ENCODE measurements around the gene ITPRID1. TPM values are rescaled to one million over a fixed set of nuclear protein-coding genes. Genes with fewer than 3 reads are reported as not detected.

The ITPRID1 gene
- total and polyA plus RNA-seq, 2 donors from 2014 or later: not detected

- intact Hi-C loops (cut with DNase I): no loop called here
Measured at GRCh38 chr7:31493714-31494181, 20.1 kb upstream of the ITPRID1 start.

GRCh38 chr7:31494421-31494820 is 19.5 kb upstream of the ITPRID1 start:
- H3K9ac ChIP-seq (ENCODE audit: low read length in 3 of 3): no peak overlapping the region
- no peaks in the 10 kb centered on the region for H3K36me3 ChIP-seq (ENCODE audit: control insufficient read depth in 2 of 3, insufficient read depth in 3 of 3, low read length in 3 of 3)
- H3K27me3 ChIP-seq (ENCODE audit: control insufficient read depth, insufficient read depth, low read length): no peaks in the 10 kb centered on the region
- H3K4me3 ChIP-seq (ENCODE audit: low read length in 3 of 3): no peak overlapping the region
- H3K4me1 ChIP-seq (ENCODE audit: control insufficient read depth in 2 of 3, insufficient read depth in 2 of 3, low read depth in 1 of 3, low read length in 3 of 3): no peaks in the 10 kb centered on the region
- intact Hi-C loops (cut with DNase I): no loop called here
- TF ChIP-seq CTCF (IDR thresholded peaks at IDR 0.05; ENCODE audit: borderline replicate concordance, extremely low read depth, insufficient read depth): no peak
- H3K9me3 ChIP-seq (ENCODE audit: control insufficient read depth in 2 of 3, insufficient read depth in 1 of 3, low read length in 3 of 3): no peaks in the 10 kb centered on the region
- no peak overlapping the region for H3K27ac ChIP-seq (ENCODE audit: low read depth in 2 of 2, low read length in 2 of 2)
- no peak for DNase-seq
- no peak for FAIRE-seq

More at GRCh38 chr7:31493714-31494181, 20.1 kb upstream of the ITPRID1 start:
- Histone ChIP-seq H3K36me3 (ENCODE audit: control insufficient read depth in 2 of 3, insufficient read depth in 3 of 3, low read length in 3 of 3) (no peaks in the 10 kb centered on the region), H3K9ac (ENCODE audit: low read length in 3 of 3) (no peak overlapping the region), H3K4me3 (ENCODE audit: low read length in 3 of 3) (no peak overlapping the region), H3K27me3 (ENCODE audit: control insufficient read depth, insufficient read depth, low read length) (no peaks in the 10 kb centered on the region), H3K9me3 (ENCODE audit: control insufficient read depth in 2 of 3, insufficient read depth in 1 of 3, low read length in 3 of 3) (no peaks in the 10 kb centered on the region), H3K4me1 (ENCODE audit: control insufficient read depth in 2 of 3, insufficient read depth in 2 of 3, low read depth in 1 of 3, low read length in 3 of 3) (no peaks in the 10 kb centered on the region), H3K27ac (ENCODE audit: low read depth in 2 of 2, low read length in 2 of 2) (no peak overlapping the region)
- DNase-seq (no peak), FAIRE-seq (no peak)
- TF ChIP-seq CTCF (IDR thresholded peaks at IDR 0.05; ENCODE audit: borderline replicate concordance, extremely low read depth, insufficient read depth): no peak

GRCh38 chr7:31495653-31496052 is 18.2 kb upstream of the ITPRID1 start:
- Histone ChIP-seq H3K27ac (ENCODE audit: low read depth in 2 of 2, low read length in 2 of 2) (no peak overlapping the region), H3K9me3 (ENCODE audit: control insufficient read depth in 2 of 3, insufficient read depth in 1 of 3, low read length in 3 of 3) (no peaks in the 10 kb centered on the region), H3K9ac (ENCODE audit: low read length in 3 of 3) (no peak overlapping the region), H3K27me3 (ENCODE audit: control insufficient read depth, insufficient read depth, low read length) (no peaks in the 10 kb centered on the region), H3K4me3 (ENCODE audit: low read length in 3 of 3) (no peak overlapping the region), H3K4me1 (ENCODE audit: control insufficient read depth in 2 of 3, insufficient read depth in 2 of 3, low read depth in 1 of 3, low read length in 3 of 3) (no peaks in the 10 kb centered on the region), H3K36me3 (ENCODE audit: control insufficient read depth in 2 of 3, insufficient read depth in 3 of 3, low read length in 3 of 3) (no peaks in the 10 kb centered on the region)
- no peak for DNase-seq
- intact Hi-C loops (cut with DNase I): no loop called here
- TF ChIP-seq CTCF (IDR thresholded peaks at IDR 0.05; ENCODE audit: borderline replicate concordance, extremely low read depth, insufficient read depth): no peak
- no peak for FAIRE-seq

- DNase-seq (peak in 3 of 5 donors; percentile 46 to 79 (median 79)), FAIRE-seq (no peak)
- H3K36me3 ChIP-seq (ENCODE audit: control insufficient read depth in 2 of 3, insufficient read depth in 3 of 3, low read length in 3 of 3): no peaks in the 10 kb centered on the region
- H3K4me1 ChIP-seq (ENCODE audit: control insufficient read depth in 2 of 3, insufficient read depth in 2 of 3, low read depth in 1 of 3, low read length in 3 of 3): no peaks in the 10 kb centered on the region
- intact Hi-C loops (cut with DNase I): no loop called here
- H3K9ac ChIP-seq (ENCODE audit: low read length in 3 of 3): no peak overlapping the region
- no peaks in the 10 kb centered on the region for H3K9me3 ChIP-seq (ENCODE audit: control insufficient read depth in 2 of 3, insufficient read depth in 1 of 3, low read length in 3 of 3)
- no peak overlapping the region for H3K27ac ChIP-seq (ENCODE audit: low read depth in 2 of 2, low read length in 2 of 2)
- no peaks in the 10 kb centered on the region for H3K27me3 ChIP-seq (ENCODE audit: control insufficient read depth, insufficient read depth, low read length)
- H3K4me3 ChIP-seq (ENCODE audit: low read length in 3 of 3): no peak overlapping the region
- no peak for TF ChIP-seq CTCF (IDR thresholded peaks at IDR 0.05; ENCODE audit: borderline replicate concordance, extremely low read depth, insufficient read depth)
Measured at GRCh38 chr7:31497516-31497915, 16.4 kb upstream of the ITPRID1 start.
